Bronchial epithelial cell (primary cell): ENCODE data around the gene JMJD4. TPM values are rescaled to one million over a fixed set of nuclear protein-coding genes. Genes with fewer than 3 reads are reported as not detected.

ENCODE experiments used
- DNase-seq: peaks from one replicate; pipeline ENCODE4 v3.0.0-alpha.2; 2010; ENCODE audit warnings: low read depth
- FAIRE-seq: peaks from 2 replicates; lab custom pipeline; 2011; peaks lifted over from hg19 to GRCh38; lab: Jason Lieb, UNC
- H3K27me3 ChIP-seq: 2 replicates; pipeline ENCODE4 v1.5.1; 2011; ENCODE audit warnings: low read length; ENCODE audit not compliant: control insufficient read depth, insufficient read depth
- H3K36me3 ChIP-seq: 2 replicates; pipeline ENCODE4 v1.5.1; 2011; ENCODE audit warnings: low read length; ENCODE audit not compliant: control insufficient read depth, insufficient read depth
- H3K4me3 ChIP-seq: 2 replicates; pipeline ENCODE4 v1.5.1; 2011; ENCODE audit warnings: mild to moderate bottlenecking, low read depth, low read length, control low read depth
- total RNA-seq: library from RNA; depleted of rRNA; stranded (reverse); fragments of >200 nt; gene quantifications from 2 replicates; pipeline ENCODE4 v1.2.1, GENCODE V29; 2014
- TF ChIP-seq, protein P1 (sequence below): IDR thresholded peaks from 2 replicates; pipeline ENCODE4 v1.5.1; 2011; ENCODE audit warnings: mild to moderate bottlenecking, moderate library complexity, low read length, control low read depth, inconsistent platforms; ENCODE audit not compliant: insufficient read depth, severe bottlenecking

JMJD4 gene
- total RNA-seq, 1 donor from 2014 or later, result 27.9 TPM

- DNase-seq (no peak), FAIRE-seq (no peak)
- Histone ChIP-seq H3K27me3 (no peaks in the 10 kb centered on the region), H3K4me3 (no peak overlapping the region), H3K36me3 (peaks cover 5% of the 10 kb centered on the region)
- TF ChIP-seq, protein P1, sequence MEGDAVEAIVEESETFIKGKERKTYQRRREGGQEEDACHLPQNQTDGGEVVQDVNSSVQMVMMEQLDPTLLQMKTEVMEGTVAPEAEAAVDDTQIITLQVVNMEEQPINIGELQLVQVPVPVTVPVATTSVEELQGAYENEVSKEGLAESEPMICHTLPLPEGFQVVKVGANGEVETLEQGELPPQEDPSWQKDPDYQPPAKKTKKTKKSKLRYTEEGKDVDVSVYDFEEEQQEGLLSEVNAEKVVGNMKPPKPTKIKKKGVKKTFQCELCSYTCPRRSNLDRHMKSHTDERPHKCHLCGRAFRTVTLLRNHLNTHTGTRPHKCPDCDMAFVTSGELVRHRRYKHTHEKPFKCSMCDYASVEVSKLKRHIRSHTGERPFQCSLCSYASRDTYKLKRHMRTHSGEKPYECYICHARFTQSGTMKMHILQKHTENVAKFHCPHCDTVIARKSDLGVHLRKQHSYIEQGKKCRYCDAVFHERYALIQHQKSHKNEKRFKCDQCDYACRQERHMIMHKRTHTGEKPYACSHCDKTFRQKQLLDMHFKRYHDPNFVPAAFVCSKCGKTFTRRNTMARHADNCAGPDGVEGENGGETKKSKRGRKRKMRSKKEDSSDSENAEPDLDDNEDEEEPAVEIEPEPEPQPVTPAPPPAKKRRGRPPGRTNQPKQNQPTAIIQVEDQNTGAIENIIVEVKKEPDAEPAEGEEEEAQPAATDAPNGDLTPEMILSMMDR, result no peak
These were observed 28.3 kb upstream of the JMJD4 start for GRCh38 chr1:227763246-227764018.

- H3K4me3 ChIP-seq, result no peak overlapping the region
- TF ChIP-seq, protein P1, result peak; percentile 93
- H3K36me3 ChIP-seq, result peaks cover 5% of the 10 kb centered on the region
These were observed 27.3 kb upstream of the JMJD4 start for GRCh38 chr1:227762231-227762911.

DNA sequence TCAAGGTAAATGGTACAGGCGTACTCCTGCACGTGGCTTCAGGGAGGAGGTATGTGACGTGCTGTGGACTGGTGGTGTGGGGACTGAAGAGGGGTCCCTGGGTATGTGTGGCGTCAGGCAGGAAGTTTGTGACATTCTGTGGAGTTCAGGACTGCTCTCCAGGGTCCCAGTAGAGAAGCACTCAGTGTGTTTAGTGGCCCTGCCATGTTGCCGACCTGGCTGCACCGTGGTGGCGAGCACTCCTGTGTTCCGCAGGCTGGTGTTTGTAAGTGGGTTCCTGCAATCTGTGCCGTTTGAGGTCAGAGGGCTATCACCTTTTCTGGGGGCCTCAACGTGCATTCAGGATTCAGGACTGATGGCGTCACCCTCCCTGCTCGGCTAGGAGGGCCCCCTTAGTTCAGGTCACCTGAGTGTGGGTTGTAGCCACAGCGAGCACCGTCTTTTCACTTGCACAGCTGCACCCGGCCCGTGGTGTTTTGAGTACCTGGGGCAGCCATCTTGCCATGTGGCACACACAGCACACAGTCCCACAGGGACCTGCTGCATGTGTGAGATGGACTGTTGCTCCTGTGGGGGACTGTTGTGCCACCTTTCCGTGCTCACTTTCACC, 26.6 kb upstream of the JMJD4 start:
- TF ChIP-seq, protein P1, result no peak
- DNase-seq (no peak), FAIRE-seq (peak; percentile 60)
- Histone ChIP-seq H3K36me3 (peaks cover 2% of the 10 kb centered on the region), H3K4me3 (no peak overlapping the region), H3K27me3 (no peaks in the 10 kb centered on the region)

More at GRCh38 chr1:227762231-227762911, 27.3 kb upstream of the JMJD4 start:
- DNase-seq (peak; percentile 54), FAIRE-seq (no peak)
- no peaks in the 10 kb centered on the region for H3K27me3 ChIP-seq

GRCh38 chr1:227760377-227760776, 25.3 kb upstream of the JMJD4 start:
- H3K27me3 ChIP-seq, result no peaks in the 10 kb centered on the region
- FAIRE-seq, result no peak
- no peak overlapping the region for H3K4me3 ChIP-seq
- TF ChIP-seq, protein P1, result no peak
- H3K36me3 ChIP-seq, result peaks cover 2% of the 10 kb centered on the region
- no peak for DNase-seq

DNA sequence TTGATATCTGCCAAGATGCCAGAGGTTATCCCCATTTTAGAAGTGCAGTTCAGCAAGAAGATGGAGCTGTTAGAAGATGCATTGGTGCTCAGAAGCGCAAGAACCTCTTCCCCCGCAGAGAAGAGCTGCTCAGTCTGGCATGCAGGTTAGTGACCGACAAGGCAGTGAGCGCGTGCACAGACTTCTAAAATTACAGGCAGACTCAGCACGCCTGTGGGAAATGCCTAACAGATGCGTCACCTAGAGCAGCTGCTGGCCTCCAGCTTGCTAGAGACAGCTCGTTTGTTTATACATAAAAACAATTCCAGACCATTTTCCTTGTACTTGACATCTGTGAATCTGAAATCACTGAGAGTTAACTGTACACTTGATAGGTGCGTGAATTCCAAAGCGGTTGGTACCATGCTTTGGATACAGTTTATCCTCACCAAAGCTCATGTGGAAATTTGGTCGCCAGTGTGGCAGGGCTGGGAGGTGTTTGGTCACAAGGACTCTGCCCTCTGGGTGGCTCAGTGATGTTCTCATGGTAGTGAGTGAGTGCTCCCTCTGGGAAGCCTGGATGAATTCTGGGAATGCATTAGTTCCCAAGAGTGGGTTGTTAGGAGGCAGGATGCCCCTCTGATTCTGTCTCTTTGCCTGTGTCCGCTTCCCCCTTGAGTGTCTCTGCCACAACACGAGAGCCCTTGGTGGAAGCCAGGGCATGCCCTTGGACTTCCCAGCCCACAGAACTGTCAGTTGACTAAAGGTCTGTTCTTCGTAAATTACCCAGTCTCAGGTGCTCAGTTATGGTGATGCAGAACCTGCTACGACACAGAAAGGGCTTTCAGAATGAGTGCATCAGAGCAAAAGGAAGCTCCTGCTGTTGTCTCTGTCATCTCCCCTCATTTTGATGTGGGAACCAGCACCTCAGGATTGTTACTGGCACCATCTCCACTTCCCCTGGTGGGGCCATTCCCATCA, 24.5 kb upstream of the JMJD4 start:
- Histone ChIP-seq H3K4me3 (no peak overlapping the region), H3K36me3 (peaks cover 2% of the 10 kb centered on the region), H3K27me3 (no peaks in the 10 kb centered on the region)
- DNase-seq (peak; percentile 79), FAIRE-seq (peak; percentile 40)
- TF ChIP-seq, protein P1, result no peak
